CD4-positive, alpha-beta T cell treated with Interleukin-4 for 1 hour (primary cell): Measurements from ENCODE around the gene PTPRU.

Source experiments
- DNase-seq, 2 donors: peaks; one replicate each; pipeline ENCODE4 v3.0.0-alpha.2; 2020 to 2022

Gene PTPRU

DNA sequence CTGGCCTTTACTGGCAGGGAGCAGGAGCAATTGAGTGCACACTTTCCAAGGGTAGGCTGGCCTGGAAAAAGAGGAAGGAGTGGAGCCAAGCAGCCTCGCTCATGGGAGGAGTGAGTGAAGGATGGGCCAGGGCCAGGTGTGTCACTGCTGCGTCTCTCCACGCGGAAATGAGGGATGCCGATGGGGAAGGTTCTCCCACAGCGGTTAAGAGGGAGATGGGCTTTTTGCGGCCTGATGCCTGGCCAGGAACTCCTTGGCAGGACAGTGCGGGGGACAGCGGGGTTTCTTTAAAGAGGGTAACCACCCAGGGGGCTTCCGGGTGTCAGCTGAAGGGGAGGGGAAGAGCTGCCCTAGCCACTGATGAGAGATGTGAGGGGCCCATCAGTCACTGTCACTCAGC is 82.4 kb downstream of the PTPRU start:
- DNase-seq: no peak

DNA sequence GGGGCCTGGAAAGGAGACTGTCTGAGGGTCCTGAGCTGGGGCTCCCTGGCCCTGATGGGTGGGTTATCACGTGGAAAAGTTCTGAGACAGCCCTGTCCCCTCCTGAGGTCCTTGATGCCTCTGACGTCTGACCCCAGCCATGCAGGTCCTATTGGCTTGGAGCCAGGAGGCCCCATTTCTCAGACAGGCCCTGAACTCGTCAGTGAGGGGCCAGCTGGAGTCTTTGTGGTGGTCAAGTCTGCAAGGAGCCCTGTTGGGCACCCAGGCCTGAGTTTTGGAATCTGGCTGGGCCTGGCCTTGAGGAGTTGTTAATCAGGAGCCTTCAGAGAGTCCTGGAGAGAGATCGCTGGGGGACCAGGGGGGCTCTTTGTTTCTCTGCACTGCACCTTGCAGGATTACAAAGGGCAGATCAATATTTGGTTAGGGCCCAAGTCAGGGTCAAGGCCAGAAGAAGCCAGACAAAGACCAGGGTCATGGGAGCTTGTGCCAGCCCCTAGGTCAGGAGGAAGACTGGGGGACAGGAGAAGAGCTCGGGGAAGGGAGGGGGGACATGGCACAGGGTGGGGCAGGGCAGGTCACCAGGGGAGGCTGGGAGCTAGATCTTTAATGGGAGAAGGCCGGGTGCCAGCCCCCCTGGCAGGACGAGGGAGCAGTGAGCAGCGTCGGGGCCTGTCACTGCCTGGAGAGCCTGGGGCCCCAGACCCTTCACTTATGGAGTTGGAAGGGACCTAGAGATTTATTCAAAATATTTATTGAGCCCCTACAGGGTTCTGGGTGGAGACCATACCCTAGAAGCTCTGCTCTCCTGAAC is 83.2 kb downstream of the PTPRU start:
- DNase-seq: no peak

DNA sequence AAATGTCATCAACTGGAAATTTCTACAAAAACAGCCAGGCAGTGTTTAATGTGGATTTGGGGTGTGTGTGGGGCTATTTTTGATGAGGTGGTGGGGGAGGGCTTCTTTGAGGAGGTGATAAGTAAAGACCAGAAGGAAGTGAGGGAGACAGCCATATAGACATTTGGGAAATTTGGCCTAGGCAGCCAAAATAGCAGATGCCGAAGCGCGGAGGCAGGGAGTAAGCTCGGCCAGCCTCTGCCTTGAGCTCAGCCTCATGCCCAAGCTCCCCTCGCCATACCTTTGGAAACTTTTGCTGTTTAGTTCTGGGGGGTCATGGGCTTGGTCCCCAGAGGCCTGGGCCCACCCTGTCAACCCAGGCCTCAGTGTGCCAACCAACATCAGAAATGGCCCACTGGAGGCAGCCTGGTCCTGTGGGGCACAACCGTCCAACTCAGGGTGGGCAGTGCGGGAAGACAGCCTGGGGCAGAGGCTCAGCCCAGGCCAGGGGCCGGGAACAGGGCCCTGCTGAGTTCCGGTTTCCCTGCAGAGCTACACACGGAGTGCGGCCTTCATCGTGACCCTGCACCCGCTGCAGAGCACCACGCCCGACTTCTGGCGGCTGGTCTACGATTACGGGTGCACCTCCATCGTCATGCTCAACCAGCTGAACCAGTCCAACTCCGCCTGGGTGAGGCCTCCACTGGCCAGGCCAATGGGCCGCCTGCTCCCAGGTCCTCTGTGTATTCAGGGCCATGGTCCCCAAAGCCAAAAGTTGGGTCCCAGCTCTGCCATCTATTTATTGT is 84.0 kb downstream of the PTPRU start:
- no peak for DNase-seq

GRCh38 chr1:29321176-29321575 is 84.9 kb downstream of the PTPRU start:
- no peak for DNase-seq

- no peak for DNase-seq
These were observed 85.9 kb downstream of the PTPRU start for GRCh38 chr1:29322147-29322694.

- DNase-seq: no peak
These were observed 86.7 kb downstream of the PTPRU start for GRCh38 chr1:29322861-29323585.

DNA sequence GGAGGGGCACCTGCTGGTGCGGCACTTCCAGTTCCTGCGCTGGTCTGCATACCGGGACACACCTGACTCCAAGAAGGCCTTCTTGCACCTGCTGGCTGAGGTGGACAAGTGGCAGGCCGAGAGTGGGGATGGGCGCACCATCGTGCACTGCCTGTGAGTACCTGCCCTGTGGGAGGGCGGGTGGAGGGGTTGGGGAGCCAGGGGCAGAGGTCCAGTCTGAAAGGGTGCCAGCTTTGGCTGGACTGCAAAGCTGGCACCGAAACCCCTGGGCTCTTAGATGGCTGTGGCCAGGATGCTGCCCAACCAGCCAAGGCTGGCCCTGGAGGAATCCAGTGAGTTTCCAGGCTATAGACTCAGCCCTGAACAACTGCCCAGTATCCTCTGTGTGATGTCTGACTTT is 87.3 kb downstream of the PTPRU start:
- DNase-seq: no peak

DNA sequence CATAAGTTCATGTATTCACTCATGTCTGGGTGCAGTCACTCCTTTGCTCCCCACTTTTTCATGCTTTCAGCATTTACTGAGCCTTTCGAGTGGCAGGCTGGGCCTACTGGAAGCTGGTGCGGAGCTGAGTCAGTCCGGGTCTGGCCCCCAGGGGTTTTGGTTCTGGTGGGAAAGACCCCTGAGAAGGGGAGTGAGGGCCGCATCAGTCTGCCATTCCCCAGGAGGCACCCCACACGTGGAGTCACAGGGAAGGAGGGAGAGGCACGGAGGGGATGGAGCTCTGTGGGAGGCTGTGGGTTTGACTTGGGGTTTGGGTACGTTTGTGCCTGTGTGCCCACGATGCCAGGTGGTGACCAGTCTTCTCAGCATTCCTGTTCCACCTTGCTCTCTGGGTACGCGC is 87.9 kb downstream of the PTPRU start:
- DNase-seq: no peak

DNA sequence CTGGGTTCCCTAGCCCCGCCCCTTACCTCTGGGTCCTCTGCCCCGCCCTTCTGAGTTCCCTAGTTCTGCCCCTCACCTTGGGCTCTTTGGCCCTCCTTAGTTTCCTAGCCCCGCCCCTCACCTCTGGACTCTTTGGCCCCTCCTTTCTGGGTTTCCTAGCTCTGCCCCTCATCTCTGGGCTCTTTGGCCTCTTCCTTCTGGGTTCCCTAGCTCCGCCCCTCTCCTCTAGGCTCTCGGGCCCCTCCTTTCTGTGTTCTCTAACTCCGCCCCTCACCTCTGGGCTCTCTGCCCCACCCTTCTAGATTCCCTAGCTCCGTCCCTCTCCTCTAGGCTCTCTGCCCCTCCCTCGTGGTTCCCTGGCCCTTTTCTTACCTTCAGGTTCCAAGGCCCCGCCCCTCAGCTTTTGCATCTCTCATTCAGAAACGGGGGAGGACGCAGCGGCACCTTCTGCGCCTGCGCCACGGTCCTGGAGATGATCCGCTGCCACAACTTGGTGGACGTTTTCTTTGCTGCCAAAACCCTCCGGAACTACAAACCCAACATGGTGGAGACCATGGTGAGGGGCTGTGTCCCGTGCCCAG is 88.5 kb downstream of the PTPRU start:
- no peak for DNase-seq

DNA sequence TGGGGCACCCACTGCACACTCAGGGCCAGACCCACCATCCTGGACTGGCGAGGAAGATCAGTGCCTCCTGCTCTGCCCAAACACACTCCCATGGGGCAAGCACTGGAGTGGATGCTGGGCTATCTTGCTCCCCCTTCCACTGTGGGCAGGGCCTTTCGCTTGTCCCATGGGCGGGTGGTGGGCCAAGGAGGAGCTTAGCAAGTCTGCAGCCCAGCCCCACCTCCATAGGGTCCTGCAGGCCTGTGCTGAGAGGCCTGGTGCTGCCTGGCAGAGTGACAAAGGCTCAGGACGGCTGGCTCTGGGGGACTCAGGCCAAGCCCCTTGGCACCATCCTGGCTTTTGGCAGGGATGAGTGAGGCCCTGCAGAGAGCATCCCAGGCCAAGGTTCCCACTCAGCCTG is 89.4 kb downstream of the PTPRU start:
- DNase-seq: no peak

GRCh38 chr1:29326123-29326522 is 89.8 kb downstream of the PTPRU start:
- no peak for DNase-seq

GRCh38 chr1:29327223-29327935 is 91.1 kb downstream of the PTPRU start:
- no peak for DNase-seq

- DNase-seq: no peak
These were observed 92.9 kb downstream of the PTPRU start for GRCh38 chr1:29329022-29329775.

DNA sequence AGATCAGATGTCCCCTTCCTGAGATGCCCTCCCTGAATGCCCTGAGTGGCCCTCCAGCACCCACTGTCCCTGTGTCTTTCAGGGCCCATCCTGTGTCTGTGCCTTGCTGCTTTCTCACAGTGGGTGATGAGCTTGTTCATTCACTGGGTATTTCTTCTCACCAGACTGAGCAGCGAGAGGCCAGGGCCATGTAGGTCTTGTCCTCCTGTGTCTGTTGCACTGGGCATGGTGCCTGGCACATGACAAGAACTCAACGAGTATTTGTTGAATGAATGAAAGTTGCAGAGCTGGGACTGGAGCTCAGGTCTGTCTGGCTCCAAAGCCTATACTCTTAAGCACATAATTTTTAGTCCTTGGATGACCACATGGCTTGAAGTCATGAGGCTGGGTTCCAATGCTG is 93.8 kb downstream of the PTPRU start:
- no peak for DNase-seq

DNA sequence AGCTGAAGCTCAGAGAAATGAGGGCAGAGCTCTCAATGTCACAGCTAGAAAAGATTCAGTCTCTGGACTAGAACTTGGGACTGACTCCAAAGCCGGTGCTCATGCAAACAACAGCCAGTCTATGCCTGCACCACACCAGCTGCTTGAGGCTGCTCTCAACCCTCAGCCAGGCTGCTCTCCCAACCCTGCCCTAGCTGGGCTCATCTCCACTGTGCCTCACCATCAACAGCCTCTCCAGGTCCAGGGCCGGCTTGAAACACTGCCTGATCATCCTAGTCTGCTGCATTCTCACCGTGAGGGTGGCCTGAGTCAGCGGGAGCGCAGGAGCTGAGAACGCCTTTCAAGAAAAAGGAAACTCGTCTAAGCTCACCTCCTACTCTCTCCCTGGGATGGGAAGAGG is 94.5 kb downstream of the PTPRU start:
- no peak for DNase-seq

GRCh38 chr1:29331309-29331708 is 95.0 kb downstream of the PTPRU start:
- DNase-seq: no peak

DNA sequence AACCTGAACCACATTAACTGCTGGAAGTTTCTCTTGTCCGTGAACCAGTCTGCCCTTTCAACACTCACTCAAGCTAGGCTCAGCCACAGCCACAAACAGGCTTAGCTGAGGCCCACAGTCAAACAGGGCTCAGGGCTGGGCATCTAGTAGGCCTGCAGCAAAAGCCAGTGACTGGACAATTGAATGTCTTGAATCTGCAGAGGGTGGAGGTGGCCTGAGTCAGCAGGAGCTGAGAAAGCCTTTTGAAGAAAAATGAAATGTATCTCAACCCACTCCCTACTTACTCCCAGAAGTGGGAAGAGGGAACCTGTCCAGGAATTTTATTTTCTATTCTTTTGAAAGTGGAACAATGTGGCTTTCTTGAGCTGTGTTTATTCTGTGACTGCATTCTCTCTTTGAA is 95.4 kb downstream of the PTPRU start:
- DNase-seq: no peak

DNA sequence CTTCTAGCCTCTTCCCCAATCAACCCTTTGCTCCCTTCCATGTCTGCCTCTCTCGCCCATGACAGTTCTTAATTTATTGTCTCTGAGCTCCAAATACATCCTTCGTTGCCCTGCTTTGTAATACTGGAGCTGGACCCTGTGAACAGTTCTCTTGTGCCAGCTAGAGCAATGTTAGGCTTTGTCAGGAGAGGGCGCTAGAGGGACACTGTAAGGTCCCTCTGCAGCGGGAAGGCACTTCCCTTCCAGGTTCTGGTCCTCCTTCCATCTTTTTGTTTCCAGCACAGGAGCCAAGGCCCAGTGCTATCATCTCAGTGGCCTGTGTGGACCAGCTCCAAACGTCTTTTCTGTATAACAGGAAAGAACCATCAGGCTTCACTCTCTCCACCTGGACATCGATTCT is 95.9 kb downstream of the PTPRU start:
- DNase-seq: no peak

- DNase-seq: no peak
These were observed 96.7 kb downstream of the PTPRU start for GRCh38 chr1:29333008-29333407.

- DNase-seq: no peak
These were observed 99.3 kb downstream of the PTPRU start for GRCh38 chr1:29335573-29335972.

DNA sequence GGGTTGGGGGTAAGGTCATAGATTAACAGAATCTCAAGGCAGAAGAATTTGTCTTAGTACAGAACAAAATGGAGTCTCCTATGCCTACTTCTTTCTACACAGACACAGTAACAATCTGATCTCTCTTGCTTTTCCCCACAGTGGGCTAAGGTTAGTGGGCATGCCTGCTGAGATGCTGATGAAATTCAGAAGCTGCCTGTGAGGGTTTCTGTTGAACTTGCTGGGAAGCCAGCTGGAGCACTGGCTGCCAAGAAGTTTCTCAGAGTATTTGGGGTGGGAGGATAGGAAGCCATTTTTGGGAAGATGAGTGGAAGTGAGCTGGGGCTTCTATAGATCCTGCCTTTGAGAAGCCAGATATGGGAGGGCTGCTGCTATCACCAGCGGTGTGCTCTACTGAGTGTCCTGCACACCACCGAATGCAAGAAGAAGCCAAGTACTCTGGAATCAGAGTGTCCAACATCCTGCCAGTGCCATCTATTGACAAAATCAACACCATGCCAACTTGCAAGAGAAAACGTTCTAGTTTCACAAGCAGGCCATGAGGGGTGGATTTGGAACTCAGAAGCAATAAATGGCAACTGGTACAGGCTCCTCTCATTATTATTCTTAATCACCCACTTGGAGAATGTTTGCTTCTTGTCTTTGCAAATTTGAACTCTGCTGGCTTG is 102.7 kb downstream of the PTPRU start:
- no peak for DNase-seq
